ENCODE measurements around the gene OTOG.

DNA sequence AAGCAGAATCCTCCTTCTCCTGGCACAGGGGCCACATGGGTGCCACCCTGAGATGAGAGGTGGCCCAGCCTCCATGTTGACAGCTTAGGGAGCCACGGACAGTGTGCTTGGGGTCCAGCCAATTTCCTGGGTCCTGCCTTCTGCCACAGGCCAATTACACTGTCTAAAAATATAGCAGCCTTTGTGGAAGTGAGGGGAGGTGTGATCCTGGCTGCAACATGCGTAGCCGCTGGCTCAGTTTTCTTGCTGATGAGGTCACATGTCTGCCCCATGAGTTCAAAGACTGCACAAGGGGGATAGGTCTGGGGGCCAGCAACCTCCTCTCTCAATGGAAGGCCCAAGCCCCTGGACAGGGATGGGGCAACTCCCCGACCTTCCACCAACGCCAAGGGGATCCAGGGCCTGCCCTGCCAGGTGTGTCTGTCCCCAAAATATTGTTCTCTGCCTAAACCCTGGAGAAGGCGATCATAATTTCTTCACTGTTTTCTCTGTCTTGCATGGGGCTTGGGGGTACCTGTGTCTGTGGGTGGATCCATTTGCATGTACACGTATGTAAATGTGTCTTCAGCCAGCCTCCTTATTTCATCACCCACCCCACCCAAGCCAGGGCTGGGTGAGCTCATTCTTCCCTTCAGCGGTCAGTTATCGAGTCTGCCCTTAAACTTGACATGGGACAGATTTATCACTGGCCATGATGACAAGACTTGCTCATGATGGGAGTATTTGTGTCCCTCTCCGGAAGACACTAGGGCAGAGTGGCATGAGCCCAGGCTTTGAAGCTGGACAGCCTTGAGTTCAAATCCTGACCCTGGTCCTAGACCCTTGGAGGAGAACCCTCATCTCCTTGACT is 59.4 kb downstream of the OTOG start:
- TF ChIP-seq, protein P1, sequence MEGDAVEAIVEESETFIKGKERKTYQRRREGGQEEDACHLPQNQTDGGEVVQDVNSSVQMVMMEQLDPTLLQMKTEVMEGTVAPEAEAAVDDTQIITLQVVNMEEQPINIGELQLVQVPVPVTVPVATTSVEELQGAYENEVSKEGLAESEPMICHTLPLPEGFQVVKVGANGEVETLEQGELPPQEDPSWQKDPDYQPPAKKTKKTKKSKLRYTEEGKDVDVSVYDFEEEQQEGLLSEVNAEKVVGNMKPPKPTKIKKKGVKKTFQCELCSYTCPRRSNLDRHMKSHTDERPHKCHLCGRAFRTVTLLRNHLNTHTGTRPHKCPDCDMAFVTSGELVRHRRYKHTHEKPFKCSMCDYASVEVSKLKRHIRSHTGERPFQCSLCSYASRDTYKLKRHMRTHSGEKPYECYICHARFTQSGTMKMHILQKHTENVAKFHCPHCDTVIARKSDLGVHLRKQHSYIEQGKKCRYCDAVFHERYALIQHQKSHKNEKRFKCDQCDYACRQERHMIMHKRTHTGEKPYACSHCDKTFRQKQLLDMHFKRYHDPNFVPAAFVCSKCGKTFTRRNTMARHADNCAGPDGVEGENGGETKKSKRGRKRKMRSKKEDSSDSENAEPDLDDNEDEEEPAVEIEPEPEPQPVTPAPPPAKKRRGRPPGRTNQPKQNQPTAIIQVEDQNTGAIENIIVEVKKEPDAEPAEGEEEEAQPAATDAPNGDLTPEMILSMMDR (IDR thresholded peaks at IDR 0.05; ENCODE audit: extremely low read depth in 1 of 2, insufficient read depth in 1 of 2, low read depth in 1 of 2, low read length in 2 of 2), result no peak
- TF ChIP-seq FOS (IDR thresholded peaks at IDR 0.05; ENCODE audit: borderline replicate concordance, insufficient read depth, low read length), result no peak

Data from endothelial cell of umbilical vein (primary cell).